Inflammatory macrophage treated with lipopolysaccharide for 4 hours (primary cell): ENCODE results near the gene HOXA5.
A peak's percentile ranks its signal among the peaks of the same experiment; 100 is the strongest.

Source experiments
- DNase-seq: peaks from one replicate; pipeline ENCODE4 v3.0.0-alpha.2; 2020

Gene HOXA5

DNA sequence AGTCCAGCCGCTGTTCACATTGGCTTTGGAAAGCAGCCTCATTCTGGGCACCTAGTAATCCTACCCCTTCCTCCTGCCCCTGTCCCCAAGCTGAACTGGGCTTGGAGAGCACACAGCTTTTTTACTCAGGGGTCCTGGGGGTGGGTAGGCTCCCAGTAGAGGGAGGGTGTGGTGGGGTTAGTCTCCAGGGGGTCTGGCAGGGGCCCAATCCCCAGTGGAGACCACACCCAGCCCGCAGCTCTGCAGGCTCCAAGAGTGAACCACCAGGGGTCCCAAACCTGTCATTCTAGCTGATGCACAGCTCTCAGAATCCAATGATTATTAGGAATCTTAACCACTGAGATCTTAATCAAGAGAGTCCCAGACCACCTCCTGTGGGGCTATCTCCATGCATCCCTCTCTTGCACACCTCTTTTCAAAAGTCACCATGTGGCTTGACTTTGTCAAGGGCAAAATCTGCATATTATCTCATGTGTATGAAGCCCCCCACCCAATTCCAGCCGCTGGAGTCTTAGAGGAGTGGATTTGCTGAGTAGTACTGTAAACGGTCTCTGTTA lies 38.9 kb upstream of the HOXA5 start:
- no peak for DNase-seq

DNA sequence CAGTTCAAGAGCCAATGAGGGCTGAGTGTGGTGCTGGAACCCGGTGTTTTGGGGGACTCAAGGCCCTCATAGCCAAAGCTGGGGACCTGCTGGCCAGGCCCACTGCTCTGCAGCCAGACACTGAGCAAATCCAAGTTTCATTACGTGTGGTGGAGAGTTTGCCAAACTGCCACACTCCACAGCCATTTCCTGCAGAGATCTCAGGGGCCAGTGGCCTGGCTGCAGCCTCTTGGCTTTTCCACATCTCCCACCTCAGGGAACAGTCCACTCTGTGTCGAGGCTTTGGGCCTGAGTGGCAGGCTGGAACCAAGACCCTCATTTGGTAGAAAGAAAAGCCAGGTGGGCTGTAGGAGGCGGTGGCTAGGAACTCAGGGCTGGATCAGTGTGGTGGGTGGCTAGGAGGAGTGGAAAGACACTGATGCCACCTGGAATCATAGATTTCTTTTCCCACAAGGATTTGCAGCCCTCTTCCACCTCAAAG lies 38.4 kb upstream of the HOXA5 start:
- DNase-seq, result no peak

DNA sequence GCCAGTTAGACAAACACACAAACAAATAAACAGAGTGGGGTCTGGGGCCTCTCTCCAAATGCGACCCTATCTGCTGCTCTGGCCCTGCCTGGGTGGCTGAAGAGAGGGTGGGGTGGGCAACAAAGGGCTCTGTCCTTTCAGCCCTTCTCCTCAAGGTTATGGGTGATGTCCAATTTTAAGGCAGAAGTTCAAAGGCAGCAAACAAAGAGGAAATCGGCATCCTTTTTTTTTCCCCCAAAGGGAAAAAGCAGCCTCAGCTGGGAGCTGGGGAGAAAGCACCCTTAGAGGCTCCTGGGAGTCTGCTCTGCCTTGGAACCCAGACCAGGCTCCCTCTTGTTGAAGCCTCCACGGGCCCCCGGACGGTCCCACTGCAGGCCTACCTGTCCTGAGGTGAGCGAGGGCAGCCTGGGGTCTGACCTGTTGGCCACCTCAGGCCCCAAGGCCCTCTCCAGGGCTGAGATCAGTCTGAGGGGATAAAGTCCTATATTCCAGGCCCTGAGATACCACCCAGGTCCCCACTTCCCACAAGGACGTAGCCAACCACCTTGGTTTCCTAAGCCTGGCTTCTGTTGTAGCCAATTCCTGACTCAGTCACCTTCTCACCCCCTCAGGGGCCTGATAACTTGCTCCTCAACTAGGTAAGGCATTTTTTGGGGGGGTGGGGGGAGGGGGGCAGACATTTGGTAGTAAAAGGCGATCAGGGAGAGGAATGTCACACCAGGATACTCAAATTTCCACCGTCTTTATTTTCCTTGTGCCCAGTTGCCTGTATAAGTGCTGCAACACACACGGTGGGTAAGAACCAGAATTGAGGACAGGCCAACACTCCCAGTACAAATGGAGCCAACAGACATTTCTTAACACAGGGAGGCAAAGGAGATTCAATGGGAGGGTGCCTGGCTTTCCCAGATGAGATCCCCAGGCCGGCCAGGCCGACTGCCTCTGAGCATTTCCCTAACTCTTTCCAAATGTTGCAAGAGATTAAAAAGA lies 37.2 kb upstream of the HOXA5 start:
- DNase-seq, result no peak

DNA sequence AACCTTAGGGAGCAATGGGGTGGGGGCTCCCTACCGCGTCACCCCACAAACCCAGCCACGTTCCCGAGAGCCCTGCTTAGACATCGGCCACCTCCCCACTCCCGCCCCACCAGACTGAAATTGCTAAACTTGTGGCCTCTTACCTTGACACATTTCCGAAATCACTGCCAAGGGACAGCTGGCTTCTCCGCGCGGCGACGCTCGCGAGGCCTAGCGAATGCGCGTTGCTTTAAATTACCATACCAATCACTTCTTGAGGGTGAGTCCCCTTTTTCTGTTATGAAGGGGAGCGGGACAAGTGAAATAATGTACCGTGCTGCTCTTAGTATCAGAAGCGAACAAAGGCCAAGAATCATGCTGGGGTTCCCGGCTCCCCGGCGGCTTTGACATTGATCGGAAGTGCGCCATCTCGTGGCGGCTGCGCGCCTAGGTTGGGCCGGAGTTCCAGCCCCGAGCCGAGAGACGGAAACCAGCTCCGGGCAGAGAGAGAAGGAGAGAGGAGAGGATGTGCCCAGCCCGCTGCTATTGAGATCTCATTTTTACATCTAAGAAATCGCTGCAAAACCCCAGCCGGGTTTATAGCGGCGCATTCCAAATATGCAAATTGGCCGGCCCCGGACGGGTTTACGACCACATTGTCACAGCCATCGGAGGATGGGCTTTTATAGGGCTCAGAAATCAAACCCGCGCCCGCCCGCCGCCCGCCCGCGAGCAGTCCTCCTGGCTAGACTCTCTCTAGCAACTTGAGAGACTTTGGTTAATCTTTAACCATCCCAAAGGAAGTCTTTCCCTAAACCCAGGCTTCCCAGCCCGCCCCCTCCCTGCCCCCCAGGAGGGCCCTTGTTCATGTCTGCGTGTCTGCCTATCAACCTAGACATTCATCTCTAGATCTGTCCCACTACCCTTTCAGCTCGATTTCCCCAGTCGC lies 36.3 kb upstream of the HOXA5 start:
- DNase-seq, result peak; percentile 60

DNA sequence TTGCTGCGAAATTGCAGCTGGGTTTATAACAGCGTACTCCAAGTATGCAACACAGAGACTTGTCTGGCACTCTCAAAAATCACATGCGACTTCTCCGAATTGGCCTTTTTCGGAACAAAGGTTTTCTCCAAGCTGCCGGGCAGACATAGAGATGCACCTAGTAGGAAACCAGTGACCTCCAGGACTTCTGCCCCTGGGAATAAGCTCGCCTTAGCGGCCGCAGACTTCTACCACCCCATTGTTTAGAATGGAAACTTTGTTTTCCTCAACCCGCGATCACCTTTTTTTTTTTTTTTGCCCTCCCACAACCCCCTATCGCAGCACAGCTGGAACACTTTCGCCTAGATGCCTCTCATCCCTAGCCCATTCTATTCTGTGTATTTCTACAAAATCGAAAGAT lies 35.5 kb upstream of the HOXA5 start:
- DNase-seq, result no peak

DNA sequence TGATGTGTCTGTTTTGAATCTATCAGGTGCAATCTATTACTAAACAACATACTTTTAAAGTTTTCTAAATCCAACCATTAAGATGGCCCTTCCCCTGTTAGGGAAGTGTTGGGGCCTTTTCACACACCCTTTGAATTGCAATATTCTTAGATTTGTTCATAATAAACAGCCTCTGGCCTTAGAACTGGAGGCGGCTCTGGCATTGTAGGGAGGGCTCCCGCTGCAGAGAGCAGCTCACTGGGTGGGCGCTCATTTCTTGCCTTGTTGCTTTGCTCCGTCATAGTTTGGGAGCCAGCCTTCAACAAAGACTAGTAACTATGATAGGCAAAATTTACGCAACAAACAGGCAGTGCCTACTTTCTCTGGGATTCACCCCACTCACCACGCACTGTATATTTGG lies 34.9 kb upstream of the HOXA5 start:
- no peak for DNase-seq

DNA sequence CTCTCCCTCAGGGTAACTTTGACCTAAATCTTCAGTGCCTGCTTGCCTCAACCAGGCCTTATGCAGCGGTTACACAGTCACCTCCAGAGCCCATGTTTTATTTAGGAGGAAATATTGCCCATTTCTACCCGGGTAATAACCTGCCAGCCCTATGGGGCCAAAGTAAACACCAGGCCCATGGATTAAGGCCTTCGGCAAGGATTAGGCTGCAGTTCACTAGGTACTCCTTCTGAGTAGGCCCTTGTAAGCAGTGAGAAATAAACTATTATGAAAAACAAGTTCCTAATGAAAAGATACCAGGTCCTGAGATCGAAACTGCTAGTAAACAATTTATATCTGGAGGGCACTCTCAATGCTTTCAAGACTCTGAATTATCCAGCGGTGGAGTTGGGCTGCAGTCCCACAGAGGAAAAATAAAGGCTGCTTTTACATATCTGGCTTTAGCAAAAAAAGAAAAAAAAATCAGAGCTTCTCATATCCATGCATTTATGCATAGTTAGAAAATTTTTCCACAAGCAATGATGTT lies 34.4 kb upstream of the HOXA5 start:
- no peak for DNase-seq

DNA sequence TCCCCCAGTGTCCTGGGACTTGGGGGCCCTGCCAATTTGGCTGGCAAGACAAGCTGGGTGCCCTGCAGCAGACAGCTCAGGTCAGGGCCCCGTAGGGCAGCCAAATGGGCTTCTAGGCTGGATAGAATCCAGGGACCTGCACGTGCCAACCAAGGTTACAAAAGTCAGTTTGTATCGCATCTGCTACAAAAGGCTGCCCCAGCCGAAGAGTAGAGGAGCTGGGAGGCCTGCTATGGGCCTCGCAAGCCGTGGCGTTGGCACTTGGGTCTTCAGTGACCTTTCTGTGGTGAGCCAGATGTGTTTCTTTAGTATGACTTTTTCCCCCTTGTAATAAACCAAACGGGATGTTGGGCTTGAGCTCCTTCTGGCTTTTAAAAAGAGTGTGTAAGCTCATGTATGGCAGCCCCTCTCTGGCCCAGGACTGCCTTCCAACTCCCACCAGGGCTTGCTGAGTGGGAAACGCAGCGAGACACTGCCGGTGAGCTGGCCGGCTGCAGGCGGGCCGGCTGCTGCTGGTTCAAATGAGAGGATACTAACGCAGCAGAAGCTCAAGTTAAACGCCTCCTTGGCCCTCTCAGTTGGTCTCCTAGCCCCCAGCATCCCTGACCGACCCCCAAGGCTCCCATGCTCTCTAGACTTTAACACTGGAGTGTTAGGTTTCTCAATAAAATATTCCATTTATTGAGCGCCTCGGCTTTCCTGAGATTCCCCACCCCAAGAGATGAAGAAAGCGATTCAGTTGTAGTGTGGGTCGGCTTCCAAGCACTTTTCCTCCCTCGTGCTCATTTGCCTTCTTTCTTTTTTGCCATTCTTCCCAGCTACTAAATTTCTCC lies 33.7 kb upstream of the HOXA5 start:
- no peak for DNase-seq

DNA sequence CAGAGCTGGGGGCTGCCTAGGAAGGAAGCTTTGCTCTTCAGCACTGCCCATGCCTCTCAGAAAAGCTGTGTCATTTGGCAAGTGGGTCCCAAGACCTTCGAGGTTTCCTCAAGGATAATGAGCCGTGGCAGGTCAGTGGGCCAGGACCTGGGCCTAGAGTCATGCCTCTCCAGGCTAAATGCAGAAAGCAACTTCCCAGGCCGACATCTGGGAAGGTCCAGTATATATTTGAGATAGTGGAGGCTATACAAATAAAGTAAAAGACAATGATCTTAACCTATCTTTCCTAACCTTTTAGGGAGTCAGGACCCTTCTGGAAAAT lies 33.0 kb upstream of the HOXA5 start:
- DNase-seq, result no peak

DNA sequence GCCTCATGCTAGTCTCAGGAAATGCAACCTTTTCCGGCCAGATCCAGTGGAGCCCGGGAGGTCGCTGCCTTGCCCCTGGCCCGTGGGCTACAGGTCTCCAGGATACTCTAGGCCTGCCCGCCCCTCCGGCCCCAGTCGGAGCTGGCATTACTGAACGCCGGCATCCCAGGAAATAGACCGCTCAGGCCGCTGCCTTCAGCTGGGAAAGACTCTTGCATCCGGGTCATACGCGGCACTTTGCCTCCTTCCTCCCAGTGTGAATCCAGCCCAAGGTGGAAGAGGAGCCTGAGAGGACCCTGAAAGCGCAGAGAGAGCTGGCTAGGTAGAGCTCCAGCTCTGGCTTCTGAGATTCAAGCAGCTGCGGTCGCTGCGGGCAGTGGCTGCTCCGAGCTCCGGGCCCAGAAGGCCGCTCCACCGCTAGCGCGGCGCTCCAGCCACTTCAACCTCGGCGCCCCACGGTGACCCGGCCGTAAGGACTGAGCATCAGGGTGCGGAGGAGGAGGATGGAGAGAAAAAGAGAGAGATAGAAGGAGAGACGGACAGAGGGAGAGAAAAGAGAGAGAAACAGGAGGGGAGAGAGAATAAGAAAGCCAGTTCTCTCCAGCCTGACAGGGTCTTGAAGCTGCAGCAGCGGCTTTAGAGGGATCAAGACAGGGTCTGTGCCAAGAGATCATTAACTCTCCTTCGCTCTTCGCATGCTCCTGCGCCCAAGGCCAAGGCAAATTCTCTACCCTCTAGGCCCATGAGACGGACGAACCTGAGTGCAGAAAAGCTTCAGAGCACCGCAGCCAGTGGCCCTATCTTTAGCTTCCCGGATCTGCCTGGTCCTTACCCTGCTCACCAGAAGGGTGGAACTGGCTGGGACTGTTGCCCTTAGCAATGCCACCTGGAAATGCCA lies 32.4 kb upstream of the HOXA5 start:
- DNase-seq, result no peak

DNA sequence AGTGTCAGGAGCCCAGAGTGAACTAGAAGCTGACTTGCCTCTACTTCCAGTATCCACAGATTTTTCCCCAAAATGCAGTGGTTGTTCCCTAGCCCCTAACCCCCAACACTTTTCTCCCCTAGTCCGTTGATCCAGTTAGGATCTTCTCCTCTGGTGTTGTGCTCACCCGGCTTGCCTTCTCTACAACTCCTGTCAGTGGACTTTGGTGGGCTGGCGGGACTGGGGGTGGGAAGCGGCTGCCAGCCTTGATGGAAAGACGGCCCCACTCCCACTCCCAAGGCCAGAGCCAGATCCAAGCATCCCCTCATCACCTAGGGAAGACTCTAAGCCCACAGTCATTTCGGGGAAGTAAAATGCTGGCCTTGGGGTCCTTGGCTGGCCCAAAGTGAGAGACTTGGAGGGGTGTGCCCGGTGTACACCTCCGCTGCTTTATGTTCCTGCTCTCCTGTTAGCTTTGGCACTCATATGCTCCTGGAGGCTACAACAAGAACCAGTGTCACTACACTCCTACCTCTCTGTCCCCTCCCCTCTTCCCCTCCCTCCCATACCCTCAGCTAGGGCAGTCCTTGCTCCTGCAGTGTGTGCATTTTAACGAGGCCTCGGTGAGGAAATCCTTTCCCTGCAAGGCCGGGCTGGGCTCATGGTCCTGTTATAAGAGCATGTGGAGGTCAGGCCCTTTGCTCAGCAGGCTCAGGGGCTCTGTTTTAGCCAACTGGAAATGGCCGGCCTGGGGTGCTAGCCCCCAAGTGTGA lies 31.6 kb upstream of the HOXA5 start:
- no peak for DNase-seq

DNA sequence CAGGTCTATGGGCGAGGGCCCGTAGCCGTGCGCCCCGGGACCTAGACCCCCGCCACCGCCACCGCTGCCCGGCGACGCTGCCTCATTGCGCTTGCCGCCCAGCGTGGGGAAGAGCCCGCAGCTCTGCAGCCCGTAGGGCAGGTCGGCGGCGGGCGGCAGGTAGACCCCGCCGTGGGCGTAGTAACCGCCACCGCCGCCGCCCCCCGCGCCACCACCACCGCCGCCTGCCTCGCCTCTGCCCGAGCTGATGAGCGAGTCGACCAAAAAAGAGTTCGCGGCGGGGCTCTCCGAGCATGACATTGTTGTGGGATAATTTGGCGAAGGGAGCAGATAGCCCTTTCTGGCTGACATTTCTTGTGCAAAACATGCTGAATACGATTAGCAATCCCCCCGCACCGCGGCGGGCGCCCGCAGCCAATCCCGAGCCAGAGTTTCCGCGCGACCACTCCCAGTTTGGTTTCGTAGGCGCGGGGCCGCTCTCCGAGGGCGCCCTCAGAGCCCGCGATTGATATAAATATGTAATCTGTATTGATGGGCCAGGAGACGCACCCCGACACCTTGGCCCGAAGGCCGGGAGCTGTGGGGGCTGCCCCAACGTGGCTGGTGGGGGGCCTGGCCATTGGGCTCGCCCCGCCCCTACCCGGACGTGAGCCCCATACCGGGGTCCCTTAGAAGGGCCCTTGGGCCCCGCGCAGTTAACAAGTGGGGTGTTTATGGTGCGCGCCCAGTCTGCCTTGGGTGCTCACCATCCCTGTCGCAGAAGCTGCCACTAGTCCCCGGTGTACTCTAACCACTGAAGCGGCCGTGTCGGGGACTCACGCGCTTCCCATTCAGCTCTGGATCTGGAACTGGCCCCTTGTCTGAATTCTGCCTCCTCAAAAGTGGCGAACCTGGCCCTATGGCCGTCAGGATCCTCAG lies 30.7 kb upstream of the HOXA5 start, which contains the start of gene HOXA10:
HOXA10 (minus strand) TSS at position 365 of the 918 bp plus-strand sequence; CDS start at position 351, 14 bp downstream.
- DNase-seq, result no peak

DNA sequence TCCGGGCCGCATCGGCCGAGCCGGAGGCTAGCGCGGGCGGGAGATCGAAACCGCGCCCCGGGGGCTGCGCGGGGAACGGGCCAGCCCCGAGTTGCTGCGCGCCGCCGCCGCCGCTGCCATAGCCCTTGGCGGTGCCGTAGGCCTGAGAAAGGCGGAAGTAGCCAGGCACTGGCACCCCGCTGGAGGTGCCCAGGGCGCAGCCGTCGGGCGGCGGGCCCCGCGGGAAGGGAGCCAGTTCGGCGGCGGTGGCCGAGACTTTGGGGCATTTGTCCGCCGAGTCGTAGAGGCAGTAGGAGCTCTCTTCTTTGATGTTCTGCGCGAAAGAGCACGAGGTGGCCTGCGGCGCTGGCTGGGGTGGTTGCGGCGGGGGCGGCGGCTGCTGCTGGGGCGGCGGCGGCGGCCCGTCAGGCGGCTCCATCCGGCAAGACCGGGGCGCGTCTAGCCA lies 30.1 kb upstream of the HOXA5 start:
- DNase-seq, result peak; percentile 63

DNA sequence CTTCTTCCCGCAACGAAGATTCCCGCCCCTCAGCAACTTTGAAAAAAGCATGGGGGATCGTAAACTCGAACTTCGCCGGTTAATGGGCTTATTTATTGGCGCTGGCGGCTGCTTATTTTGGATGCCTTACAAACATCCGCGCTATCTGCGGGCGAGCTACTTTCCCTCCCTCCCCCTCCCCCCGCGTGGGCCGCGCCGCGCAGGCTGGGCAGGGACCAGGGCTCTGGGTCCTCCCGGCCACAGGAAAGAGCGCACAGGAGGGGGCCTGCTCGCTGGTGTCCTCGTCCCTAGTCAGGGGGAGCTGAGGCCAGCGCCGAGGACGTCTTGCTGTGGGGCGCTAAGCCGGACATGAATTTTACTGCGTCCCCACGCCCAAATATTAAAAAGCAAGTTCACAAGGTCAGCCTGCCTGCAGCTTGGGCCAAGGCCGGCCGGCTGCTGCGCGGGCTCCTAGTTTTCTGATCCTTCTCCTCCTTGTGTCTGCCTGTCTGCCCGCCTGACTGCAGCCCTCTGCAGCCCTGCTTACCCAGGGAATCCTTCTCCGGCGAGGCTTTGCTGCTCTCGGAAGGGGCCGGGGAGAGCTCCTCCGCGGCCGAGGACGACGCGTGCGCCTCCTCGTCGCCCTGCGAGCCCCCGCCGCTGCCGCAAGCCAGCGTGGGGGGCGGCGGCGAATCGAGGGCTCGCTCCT lies 29.5 kb upstream of the HOXA5 start:
- no peak for DNase-seq

DNA sequence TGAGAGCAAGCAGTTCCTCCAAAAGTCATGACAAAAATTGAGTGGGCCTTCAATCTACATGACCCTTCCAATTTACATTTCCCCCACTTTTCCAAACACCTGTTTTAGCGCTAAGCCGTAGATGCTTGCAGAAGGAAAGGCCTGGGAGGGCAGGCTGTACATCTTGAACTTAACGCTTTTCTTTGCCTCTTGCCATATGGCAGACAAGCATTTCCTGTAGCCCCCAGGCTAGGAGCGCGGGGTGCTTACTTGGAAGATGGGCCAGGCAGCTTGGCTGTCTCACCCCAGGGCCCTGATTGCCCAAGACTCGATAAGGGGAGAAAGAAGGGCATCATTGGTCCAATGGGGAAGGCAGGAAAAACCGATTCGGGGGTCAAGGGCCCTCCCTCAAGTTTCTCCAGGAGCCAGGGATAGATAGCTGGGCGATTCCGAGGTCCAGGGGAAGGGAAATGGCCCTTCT lies 28.9 kb upstream of the HOXA5 start:
- DNase-seq, result no peak

DNA sequence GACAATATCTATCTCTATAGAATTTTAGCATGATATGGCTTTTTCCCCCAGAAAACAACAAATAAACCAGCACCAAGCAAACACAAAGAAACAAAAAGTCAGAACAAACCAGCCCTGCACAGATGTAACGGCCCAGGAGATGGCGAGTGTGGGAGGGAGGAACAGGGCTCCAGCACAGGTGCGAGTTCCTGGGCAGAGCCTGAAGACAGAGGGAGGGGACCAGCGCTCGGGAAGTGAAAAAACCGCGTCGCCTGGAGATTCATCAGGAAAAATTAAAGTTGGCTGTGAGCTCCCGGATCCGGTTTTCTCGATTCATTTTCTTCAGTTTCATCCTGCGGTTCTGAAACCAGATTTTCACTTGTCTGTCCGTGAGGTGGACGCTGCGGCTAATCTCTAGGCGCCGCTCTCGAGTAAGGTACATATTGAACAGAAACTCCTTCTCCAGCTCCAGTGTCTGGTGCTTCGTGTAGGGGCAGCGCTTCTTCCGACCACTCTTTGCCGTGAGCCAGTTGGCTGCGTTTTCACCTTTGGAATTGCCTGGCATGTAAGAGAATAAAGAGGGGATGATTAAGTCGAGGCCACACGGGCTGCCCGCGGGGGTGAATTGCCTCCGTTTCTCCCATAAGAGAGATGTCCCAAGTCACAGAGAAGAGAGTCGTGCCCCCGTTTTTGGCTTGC lies 28.3 kb upstream of the HOXA5 start:
- no peak for DNase-seq

DNA sequence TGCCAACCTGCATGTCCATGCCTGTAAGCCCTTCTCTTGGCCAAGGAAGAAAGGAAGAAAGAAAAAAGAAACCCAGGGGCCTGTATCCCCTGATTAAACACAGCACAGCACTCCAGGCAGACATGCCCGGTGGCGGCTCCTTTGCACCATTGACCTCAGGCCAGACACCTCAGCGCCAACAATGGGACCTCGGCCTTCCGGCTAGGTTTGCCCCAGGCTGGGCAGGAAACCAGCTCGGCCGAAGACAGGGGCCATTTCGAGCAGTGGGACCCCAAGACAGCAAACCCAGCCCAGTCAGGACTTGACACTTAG lies 27.8 kb upstream of the HOXA5 start:
- no peak for DNase-seq
